Measurements from ENCODE around the gene SMIM8.

DNA sequence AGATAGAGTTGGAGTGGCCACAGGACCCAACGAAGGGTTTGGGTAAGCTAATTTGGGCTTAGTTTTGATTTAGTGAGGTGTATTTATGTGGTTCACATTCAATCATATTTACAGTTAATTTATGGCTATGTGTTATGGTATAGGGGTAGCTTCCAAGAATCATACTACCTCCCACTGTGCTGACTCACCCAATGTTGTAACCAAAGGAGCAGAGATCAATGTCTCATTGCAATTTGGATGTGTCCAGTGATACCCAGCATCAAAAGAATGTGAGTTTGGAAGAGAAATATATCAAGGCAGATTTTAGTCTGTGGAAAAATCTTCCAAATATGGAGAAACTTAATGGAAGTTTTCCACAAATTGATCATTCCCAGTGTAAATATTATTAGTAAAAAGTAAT, 25.3 kb upstream of the SMIM8 start:
- TF ChIP-seq, protein P1, sequence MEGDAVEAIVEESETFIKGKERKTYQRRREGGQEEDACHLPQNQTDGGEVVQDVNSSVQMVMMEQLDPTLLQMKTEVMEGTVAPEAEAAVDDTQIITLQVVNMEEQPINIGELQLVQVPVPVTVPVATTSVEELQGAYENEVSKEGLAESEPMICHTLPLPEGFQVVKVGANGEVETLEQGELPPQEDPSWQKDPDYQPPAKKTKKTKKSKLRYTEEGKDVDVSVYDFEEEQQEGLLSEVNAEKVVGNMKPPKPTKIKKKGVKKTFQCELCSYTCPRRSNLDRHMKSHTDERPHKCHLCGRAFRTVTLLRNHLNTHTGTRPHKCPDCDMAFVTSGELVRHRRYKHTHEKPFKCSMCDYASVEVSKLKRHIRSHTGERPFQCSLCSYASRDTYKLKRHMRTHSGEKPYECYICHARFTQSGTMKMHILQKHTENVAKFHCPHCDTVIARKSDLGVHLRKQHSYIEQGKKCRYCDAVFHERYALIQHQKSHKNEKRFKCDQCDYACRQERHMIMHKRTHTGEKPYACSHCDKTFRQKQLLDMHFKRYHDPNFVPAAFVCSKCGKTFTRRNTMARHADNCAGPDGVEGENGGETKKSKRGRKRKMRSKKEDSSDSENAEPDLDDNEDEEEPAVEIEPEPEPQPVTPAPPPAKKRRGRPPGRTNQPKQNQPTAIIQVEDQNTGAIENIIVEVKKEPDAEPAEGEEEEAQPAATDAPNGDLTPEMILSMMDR (conservative IDR thresholded peaks at IDR 0.05; ENCODE audit: low read depth, low read length) = no peak
- TF ChIP-seq CEBPB (IDR thresholded peaks at IDR 0.05; ENCODE audit: low read depth, low read length) = peak; percentile 46; the same call in 1 of the 2 replicates
- TF ChIP-seq, protein P2, sequence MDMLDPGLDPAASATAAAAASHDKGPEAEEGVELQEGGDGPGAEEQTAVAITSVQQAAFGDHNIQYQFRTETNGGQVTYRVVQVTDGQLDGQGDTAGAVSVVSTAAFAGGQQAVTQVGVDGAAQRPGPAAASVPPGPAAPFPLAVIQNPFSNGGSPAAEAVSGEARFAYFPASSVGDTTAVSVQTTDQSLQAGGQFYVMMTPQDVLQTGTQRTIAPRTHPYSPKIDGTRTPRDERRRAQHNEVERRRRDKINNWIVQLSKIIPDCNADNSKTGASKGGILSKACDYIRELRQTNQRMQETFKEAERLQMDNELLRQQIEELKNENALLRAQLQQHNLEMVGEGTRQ (IDR thresholded peaks at IDR 0.05; ENCODE audit: low read depth, low read length) = no peak
- no peak for TF ChIP-seq CHD1 (IDR thresholded peaks at IDR 0.05; ENCODE audit: low read depth, low read length)
- TF ChIP-seq RAD21 (IDR thresholded peaks at IDR 0.05; ENCODE audit: low read length) = no peak

Data from IMR-90 (cell line).